Measurements from ENCODE around the gene SYNE4.

SYNE4 gene

GRCh38 chr19:36031308-36031707 is 22.7 kb upstream of the SYNE4 start:
- DNase-seq (ENCODE audit: low spot score) = no peak
- TF ChIP-seq, protein P1, sequence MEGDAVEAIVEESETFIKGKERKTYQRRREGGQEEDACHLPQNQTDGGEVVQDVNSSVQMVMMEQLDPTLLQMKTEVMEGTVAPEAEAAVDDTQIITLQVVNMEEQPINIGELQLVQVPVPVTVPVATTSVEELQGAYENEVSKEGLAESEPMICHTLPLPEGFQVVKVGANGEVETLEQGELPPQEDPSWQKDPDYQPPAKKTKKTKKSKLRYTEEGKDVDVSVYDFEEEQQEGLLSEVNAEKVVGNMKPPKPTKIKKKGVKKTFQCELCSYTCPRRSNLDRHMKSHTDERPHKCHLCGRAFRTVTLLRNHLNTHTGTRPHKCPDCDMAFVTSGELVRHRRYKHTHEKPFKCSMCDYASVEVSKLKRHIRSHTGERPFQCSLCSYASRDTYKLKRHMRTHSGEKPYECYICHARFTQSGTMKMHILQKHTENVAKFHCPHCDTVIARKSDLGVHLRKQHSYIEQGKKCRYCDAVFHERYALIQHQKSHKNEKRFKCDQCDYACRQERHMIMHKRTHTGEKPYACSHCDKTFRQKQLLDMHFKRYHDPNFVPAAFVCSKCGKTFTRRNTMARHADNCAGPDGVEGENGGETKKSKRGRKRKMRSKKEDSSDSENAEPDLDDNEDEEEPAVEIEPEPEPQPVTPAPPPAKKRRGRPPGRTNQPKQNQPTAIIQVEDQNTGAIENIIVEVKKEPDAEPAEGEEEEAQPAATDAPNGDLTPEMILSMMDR (IDR thresholded peaks at IDR 0.05; ENCODE audit: extremely low read depth, missing control alignments) = no peak

- TF ChIP-seq, protein P1 (IDR thresholded peaks at IDR 0.05; ENCODE audit: extremely low read depth, missing control alignments) = no peak
- DNase-seq (ENCODE audit: low spot score) = no peak
These were observed 21.9 kb upstream of the SYNE4 start for GRCh38 chr19:36030264-36031148.

- TF ChIP-seq, protein P1 (IDR thresholded peaks at IDR 0.05; ENCODE audit: extremely low read depth, missing control alignments) = no peak
- DNase-seq (ENCODE audit: low spot score) = no peak
These were observed 19.9 kb upstream of the SYNE4 start for GRCh38 chr19:36028313-36029041.

DNA sequence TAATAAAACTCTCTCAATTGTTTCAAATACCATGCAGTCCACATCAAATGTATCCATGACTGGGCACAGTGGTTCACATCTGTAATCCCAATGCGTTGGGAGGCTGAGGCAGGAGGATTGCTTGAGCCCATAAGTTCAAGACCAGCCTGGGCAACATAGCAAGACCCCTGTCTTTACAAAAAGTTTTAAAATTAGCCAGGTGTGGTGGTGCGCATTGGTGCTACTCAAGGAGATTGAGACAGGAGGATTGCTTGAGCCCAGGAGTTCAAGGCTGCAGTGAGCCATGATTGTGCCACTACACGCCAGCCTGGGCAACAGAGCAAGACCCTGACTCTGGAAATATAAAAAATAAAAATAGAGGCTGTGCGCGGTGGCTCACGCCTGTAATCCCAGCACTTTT is 19.1 kb upstream of the SYNE4 start:
- TF ChIP-seq, protein P1 (IDR thresholded peaks at IDR 0.05; ENCODE audit: extremely low read depth, missing control alignments) = no peak

GRCh38 chr19:36026091-36026876 is 17.7 kb upstream of the SYNE4 start:
- TF ChIP-seq, protein P1 (IDR thresholded peaks at IDR 0.05; ENCODE audit: extremely low read depth, missing control alignments) = no peak
- DNase-seq (ENCODE audit: low spot score) = no peak

More for the DNA sequence above, 19.1 kb upstream of the SYNE4 start:
- DNase-seq (ENCODE audit: low spot score) = no peak

GRCh38 chr19:36025541-36025940 is 16.9 kb upstream of the SYNE4 start:
- DNase-seq (ENCODE audit: low spot score) = no peak
- TF ChIP-seq, protein P1 (IDR thresholded peaks at IDR 0.05; ENCODE audit: extremely low read depth, missing control alignments) = no peak

Data from GM20000 (cell line).